A673 (cell line): ENCODE data around the gene SLC26A2.

Experiments used
- CTCF ChIP-seq: fragments of 300-800, 200-600 bp; sonication (generic); conservative IDR thresholded peaks from 2 replicates; pipeline ENCODE4 v1.5.1; 2017; ENCODE audit warnings: low read depth, mild to moderate bottlenecking, antibody characterized with exemption, low read length, moderate library complexity, mixed read lengths
- EZH2 ChIP-seq: fragments of 200-600 bp; sonication (generic); IDR thresholded peaks from 2 replicates; pipeline ENCODE4 v1.6.1; 2017; ENCODE audit warnings: borderline replicate concordance, low read depth, mild to moderate bottlenecking, mixed read lengths, antibody characterized with exemption, low read length; ENCODE audit not compliant: poor library complexity, severe bottlenecking

GRCh38 chr5:149936044-149936699 lies 24.4 kb upstream of the SLC26A2 start:
- TF ChIP-seq EZH2 = no peak
- no peak for TF ChIP-seq CTCF
